H9 (cell line): Measurements from ENCODE around the gene IGFBP4. TPM values are rescaled to one million over a fixed set of nuclear protein-coding genes. Genes with fewer than 3 reads are reported as not detected.
A peak's percentile ranks its signal among the peaks of the same experiment; 100 is the strongest.

ENCODE experiments used
- DNase-seq: peaks from one replicate; pipeline ENCODE4 v3.0.0-alpha.2; 2017
- H2AFZ ChIP-seq: one replicate; pipeline ENCODE4 v1.6.1; 2013; ENCODE audit warnings: mild to moderate bottlenecking, low read length, control low read depth, moderate library complexity
- H2AK5ac ChIP-seq: 2 replicates; pipeline ENCODE4 v1.6.1; 2013; ENCODE audit warnings: low read length, control low read depth, mixed read lengths; ENCODE audit not compliant: insufficient read length
- H2BK120ac ChIP-seq: one replicate; pipeline ENCODE4 v1.6.1; 2013; ENCODE audit warnings: low read depth, mild to moderate bottlenecking, low read length, control low read depth, inconsistent platforms; ENCODE audit not compliant: poor library complexity, severe bottlenecking
- H2BK12ac ChIP-seq: 2 replicates; pipeline ENCODE4 v1.6.1; 2013; ENCODE audit warnings: low read length, control low read depth, mixed read lengths, low read depth; ENCODE audit not compliant: insufficient read length
- H2BK15ac ChIP-seq: 2 replicates; pipeline ENCODE4 v1.6.1; 2013; ENCODE audit warnings: low read depth, low read length, control low read depth
- H2BK20ac ChIP-seq: one replicate; pipeline ENCODE4 v1.6.1; 2013; ENCODE audit warnings: low read depth, mild to moderate bottlenecking, low read length, control low read depth, inconsistent platforms; ENCODE audit not compliant: poor library complexity, severe bottlenecking
- H2BK5ac ChIP-seq: 2 replicates; pipeline ENCODE4 v1.6.1; 2013; ENCODE audit warnings: low read length, control low read depth, mixed read lengths; ENCODE audit not compliant: insufficient read length
- H3K14ac ChIP-seq: 2 replicates; pipeline ENCODE4 v1.6.1; 2013; ENCODE audit warnings: low read length, control low read depth; ENCODE audit not compliant: insufficient read depth
- H3K18ac ChIP-seq: 2 replicates; pipeline ENCODE4 v1.6.1; 2013; ENCODE audit warnings: low read depth, mild to moderate bottlenecking, mixed read lengths, low read length, control low read depth; ENCODE audit not compliant: insufficient read length
- H3K23ac ChIP-seq: 2 replicates; pipeline ENCODE4 v1.6.1; 2013; ENCODE audit warnings: low read length, control low read depth, mixed read lengths, low read depth; ENCODE audit not compliant: insufficient read length
- H3K23me2 ChIP-seq: 2 replicates; pipeline ENCODE4 v1.6.1; 2013; ENCODE audit warnings: low read depth, mild to moderate bottlenecking, mixed read lengths, low read length, control low read depth; ENCODE audit not compliant: insufficient read length, poor library complexity, severe bottlenecking
- H3K27ac ChIP-seq: 2 replicates; pipeline ENCODE4 v1.5.1; 2013; ENCODE audit warnings: low read length, control low read depth, mixed read lengths, low read depth; ENCODE audit not compliant: insufficient read length
- H3K27me3 ChIP-seq: 2 replicates; pipeline ENCODE4 v1.6.1; 2013; ENCODE audit warnings: low read length, control low read depth, inconsistent platforms; ENCODE audit not compliant: insufficient read depth
- H3K4ac ChIP-seq: 2 replicates; pipeline ENCODE4 v1.6.1; 2013; ENCODE audit warnings: low read depth, mild to moderate bottlenecking, control low read depth, inconsistent platforms, low read length, moderate library complexity
- H3K4me1 ChIP-seq: 2 replicates; pipeline ENCODE4 v1.6.1; 2013; ENCODE audit warnings: low read length, control low read depth, inconsistent platforms; ENCODE audit not compliant: insufficient read depth
- H3K4me2 ChIP-seq: 2 replicates; pipeline ENCODE4 v1.6.1; 2013; ENCODE audit warnings: low read length, control low read depth, mixed read lengths; ENCODE audit not compliant: insufficient read length, insufficient read depth
- H3K56ac ChIP-seq: 2 replicates; pipeline ENCODE4 v1.6.1; 2013; ENCODE audit warnings: low read depth, mild to moderate bottlenecking, mixed read lengths, low read length, control low read depth; ENCODE audit not compliant: insufficient read length
- H3K79me1 ChIP-seq: 2 replicates; pipeline ENCODE4 v1.6.1; 2013; ENCODE audit warnings: low read depth, mild to moderate bottlenecking, moderate library complexity, low read length, control low read depth, inconsistent platforms; ENCODE audit not compliant: insufficient read depth, poor library complexity, severe bottlenecking
- H3K79me2 ChIP-seq: 2 replicates; pipeline ENCODE4 v1.6.1; 2013; ENCODE audit warnings: low read length, control low read depth, inconsistent platforms; ENCODE audit not compliant: insufficient read depth
- H3K9ac ChIP-seq: 2 replicates; pipeline ENCODE4 v1.6.1; 2013; ENCODE audit warnings: low read length, control low read depth, mixed read lengths; ENCODE audit not compliant: insufficient read length; ENCODE audit errors: extremely low read depth
- H3K9me3 ChIP-seq: one replicate; pipeline ENCODE4 v1.6.1; 2013; ENCODE audit warnings: low read depth, low read length, inconsistent platforms; ENCODE audit not compliant: control insufficient read depth
- H3T11ph ChIP-seq: one replicate; pipeline ENCODE4 v1.6.1; 2013; ENCODE audit warnings: mild to moderate bottlenecking, low read length, control low read depth, inconsistent platforms
- H4K20me1 ChIP-seq: one replicate; pipeline ENCODE4 v1.6.1; 2013; ENCODE audit not compliant: control insufficient read depth, insufficient read length, insufficient read depth
- H4K5ac ChIP-seq: 2 replicates; pipeline ENCODE4 v1.6.1; 2013; ENCODE audit warnings: low read depth, mild to moderate bottlenecking, mixed read lengths, low read length, control low read depth; ENCODE audit not compliant: insufficient read length
- H4K8ac ChIP-seq: replicated peaks from 2 replicates; pipeline ENCODE4 v1.6.1; 2013; ENCODE audit warnings: low read length, control low read depth, mixed read lengths, low read depth; ENCODE audit not compliant: insufficient read length
- H4K91ac ChIP-seq: 2 replicates; pipeline ENCODE4 v1.6.1; 2013; ENCODE audit warnings: low read depth, mild to moderate bottlenecking, moderate library complexity, mixed read lengths, low read length, control low read depth; ENCODE audit not compliant: insufficient read length
- H3K27ac Mint-ChIP-seq, 3 experiments: 2 replicates in 2 of 3; 3 replicates in 1 of 3; pipeline ENCODE4 v1.8.0; 2020 to 2021; ENCODE audit warnings: mixed read lengths in 3 of 3, mild to moderate bottlenecking in 1 of 3, moderate library complexity in 1 of 3
- H3K27me3 Mint-ChIP-seq: 2 replicates; pipeline ENCODE4 v1.8.0; 2021; ENCODE audit warnings: low read depth, mild to moderate bottlenecking, moderate library complexity, mixed read lengths
- H3K36me3 Mint-ChIP-seq, 3 experiments: 2 replicates in 2 of 3; 3 replicates in 1 of 3; pipeline ENCODE4 v1.8.0; 2020 to 2021; ENCODE audit warnings: low read depth in 3 of 3, mixed read lengths in 3 of 3; ENCODE audit not compliant: insufficient read depth in 1 of 3
- H3K4me1 Mint-ChIP-seq, 2 experiments: 2 replicates each; pipeline ENCODE4 v1.8.0; 2020; ENCODE audit warnings: mixed read lengths in 2 of 2
- H3K4me3 Mint-ChIP-seq, 2 experiments: 2 replicates in 1 of 2; 3 replicates in 1 of 2; pipeline ENCODE4 v1.8.0; 2020 to 2021; ENCODE audit warnings: mild to moderate bottlenecking in 2 of 2, mixed read lengths in 2 of 2, moderate library complexity in 1 of 2
- H3K9me3 Mint-ChIP-seq, 2 experiments: 2 replicates in 1 of 2; 3 replicates in 1 of 2; pipeline ENCODE4 v1.8.0; 2020; ENCODE audit warnings: mild to moderate bottlenecking in 2 of 2, mixed read lengths in 2 of 2, moderate library complexity in 1 of 2
- WGBS: extraction: QIAGEN DNeasy Blood & Tissue Kit; methylation state at CpG from one replicate; pipeline ENCODE4 v1.1.7; 2013; ENCODE audit warnings: missing lambda C conversion rate, low lambda C conversion rate, mixed read lengths; ENCODE audit not compliant: insufficient read length; ENCODE audit errors: extremely low coverage; 5-methylcytosine and 5-hydroxymethylcytosine counted together
- total RNA-seq: library from RNA; stranded (reverse); gene quantifications from 2 replicates; pipeline ENCODE4 v1.2.1, GENCODE V29; 2021
- TF ChIP-seq, protein P1 (sequence below): fragments of 200-600 bp; sonication (generic); conservative IDR thresholded peaks from 3 replicates; pipeline ENCODE4 v1.8.0; 2021; ENCODE audit warnings: antibody characterized with exemption, mild to moderate bottlenecking

The IGFBP4 gene
- total RNA-seq, 1 experiment from 2014 or later: 49.9 TPM

DNA sequence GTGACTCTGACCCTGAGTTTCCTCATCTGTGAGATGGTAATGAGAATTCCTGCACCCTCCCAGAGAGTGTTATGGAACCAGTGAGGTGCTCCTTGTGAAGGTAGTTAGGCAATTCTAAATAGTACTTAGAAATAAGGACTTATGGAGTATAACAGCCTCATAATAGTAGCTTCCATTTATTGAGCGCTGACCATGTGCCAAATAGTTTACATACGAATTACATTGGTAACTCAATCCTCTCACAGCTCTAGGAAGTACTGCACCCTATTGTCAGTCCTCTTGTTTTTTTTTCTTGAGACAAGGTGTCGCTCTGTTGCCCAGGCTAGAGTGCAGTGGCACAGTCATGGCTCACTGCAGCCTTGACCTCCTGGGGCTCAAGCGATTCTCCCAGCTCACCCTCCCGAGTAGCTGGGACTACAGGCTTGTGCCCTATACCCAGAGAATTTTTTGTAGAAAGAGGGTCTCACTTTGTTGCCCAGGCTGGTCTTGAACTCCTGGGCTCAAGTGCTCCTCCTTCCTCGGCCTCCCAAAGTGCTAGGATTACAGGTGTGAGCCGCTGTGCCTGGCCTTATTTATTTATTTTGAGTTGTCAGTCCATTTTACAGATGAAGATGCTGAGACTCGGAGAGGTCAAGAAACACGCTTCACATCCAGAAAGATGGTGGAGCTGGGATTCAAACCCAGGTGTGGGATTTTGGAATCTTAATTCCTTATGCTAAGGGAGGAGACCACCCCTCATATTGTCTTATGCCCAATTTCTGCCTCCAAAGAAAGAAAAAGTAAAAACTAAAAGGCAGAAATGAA lies 55.2 kb downstream of the IGFBP4 start:
- Histone ChIP-seq H4K91ac (no peak overlapping the region), H4K20me1 (no peaks in the 10 kb centered on the region), H3K4me1 (peaks cover 9% of the 10 kb centered on the region; the same call in 1 of the 2 replicates), H3K56ac (no peak overlapping the region), H3K27me3 (no peaks in the 10 kb centered on the region), H2AFZ (no peak overlapping the region), H3K18ac (no peak overlapping the region), H2BK12ac (no peak overlapping the region), H2BK20ac (no peak overlapping the region), H3K14ac (no peak overlapping the region), H3K27ac (no peak overlapping the region), H2BK15ac (no peak overlapping the region), H3K9me3 (no peaks in the 10 kb centered on the region), H2BK5ac (no peak overlapping the region), H3K23ac (no peak overlapping the region), H4K5ac (no peak overlapping the region), H3K79me2 (no peaks in the 10 kb centered on the region), H3K4me2 (no peak overlapping the region), H3K23me2 (no peaks in the 10 kb centered on the region), H4K8ac (no peak overlapping the region), H3K9ac (no peak overlapping the region), H2BK120ac (no peak overlapping the region), H2AK5ac (no peak overlapping the region), H3K4ac (no peak overlapping the region), H3T11ph (no peak overlapping the region), H3K79me1 (no peaks in the 10 kb centered on the region)
- H3K27me3 Mint-ChIP-seq: peaks cover 12% of the 10 kb centered on the region
- peaks cover 0 to 2% (median 0%) of the 10 kb centered on the region in 3 experiments; a peak in 1 of 7 replicates for H3K36me3 Mint-ChIP-seq
- peak overlapping the region in 1 of 3 experiments; percentile 87; a peak in 2 of 7 replicates for H3K27ac Mint-ChIP-seq
- TF ChIP-seq, protein P1, sequence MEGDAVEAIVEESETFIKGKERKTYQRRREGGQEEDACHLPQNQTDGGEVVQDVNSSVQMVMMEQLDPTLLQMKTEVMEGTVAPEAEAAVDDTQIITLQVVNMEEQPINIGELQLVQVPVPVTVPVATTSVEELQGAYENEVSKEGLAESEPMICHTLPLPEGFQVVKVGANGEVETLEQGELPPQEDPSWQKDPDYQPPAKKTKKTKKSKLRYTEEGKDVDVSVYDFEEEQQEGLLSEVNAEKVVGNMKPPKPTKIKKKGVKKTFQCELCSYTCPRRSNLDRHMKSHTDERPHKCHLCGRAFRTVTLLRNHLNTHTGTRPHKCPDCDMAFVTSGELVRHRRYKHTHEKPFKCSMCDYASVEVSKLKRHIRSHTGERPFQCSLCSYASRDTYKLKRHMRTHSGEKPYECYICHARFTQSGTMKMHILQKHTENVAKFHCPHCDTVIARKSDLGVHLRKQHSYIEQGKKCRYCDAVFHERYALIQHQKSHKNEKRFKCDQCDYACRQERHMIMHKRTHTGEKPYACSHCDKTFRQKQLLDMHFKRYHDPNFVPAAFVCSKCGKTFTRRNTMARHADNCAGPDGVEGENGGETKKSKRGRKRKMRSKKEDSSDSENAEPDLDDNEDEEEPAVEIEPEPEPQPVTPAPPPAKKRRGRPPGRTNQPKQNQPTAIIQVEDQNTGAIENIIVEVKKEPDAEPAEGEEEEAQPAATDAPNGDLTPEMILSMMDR: no peak
- H3K4me1 Mint-ChIP-seq: peaks cover 29 to 38% of the 10 kb centered on the region in 2 experiments
- H3K4me3 Mint-ChIP-seq: no peak overlapping the region
- no peaks in the 10 kb centered on the region; a peak in 1 of 5 replicates for H3K9me3 Mint-ChIP-seq
- no CpG with 5 or more reads among the region's 9 CpGs for WGBS
- DNase-seq: no peak
